ENCODE data around the gene FAM120AOS. TPM values are rescaled to one million over a fixed set of nuclear protein-coding genes. Genes with fewer than 3 reads are reported as not detected.

The FAM120AOS gene
- total RNA-seq, 1 experiment from 2014 or later = 36.0 TPM

- CTCF ChIA-PET = interaction anchor here (0.7 kb wide), 1 partner anchor 18 kb away, joined by 17 read pairs; no protein-coding TSS in a partner anchor
- Histone ChIP-seq H3K4me1 (ENCODE audit: control insufficient read depth, insufficient read depth, low read length) (no peaks in the 10 kb centered on the region), H3K9me3 (ENCODE audit: control insufficient read depth, insufficient read depth, low read depth, low read length) (no peaks in the 10 kb centered on the region), H3K36me3 (ENCODE audit: control insufficient read depth, insufficient read depth, low read length) (no peaks in the 10 kb centered on the region; the same call in 1 of the 2 replicates), H3K4me3 (ENCODE audit: low read depth in 2 of 2, low read length in 2 of 2) (no peak overlapping the region), H3K27me3 (ENCODE audit: control insufficient read depth, insufficient read depth, low read length) (no peaks in the 10 kb centered on the region), H3K27ac (ENCODE audit: low read length) (no peak overlapping the region)
- TF ChIP-seq CTCF (IDR thresholded peaks at IDR 0.05) (no peak), SIN3A (IDR thresholded peaks at IDR 0.05; ENCODE audit: borderline replicate concordance, insufficient read depth, low read depth, low read length) (no peak), POLR2AphosphoS5 (IDR thresholded peaks at IDR 0.05; ENCODE audit: low read depth, low read length) (no peak), TCF7L2 (IDR thresholded peaks at IDR 0.05; ENCODE audit: low read depth, low read length) (no peak)
- TF ChIP-seq, protein P1, sequence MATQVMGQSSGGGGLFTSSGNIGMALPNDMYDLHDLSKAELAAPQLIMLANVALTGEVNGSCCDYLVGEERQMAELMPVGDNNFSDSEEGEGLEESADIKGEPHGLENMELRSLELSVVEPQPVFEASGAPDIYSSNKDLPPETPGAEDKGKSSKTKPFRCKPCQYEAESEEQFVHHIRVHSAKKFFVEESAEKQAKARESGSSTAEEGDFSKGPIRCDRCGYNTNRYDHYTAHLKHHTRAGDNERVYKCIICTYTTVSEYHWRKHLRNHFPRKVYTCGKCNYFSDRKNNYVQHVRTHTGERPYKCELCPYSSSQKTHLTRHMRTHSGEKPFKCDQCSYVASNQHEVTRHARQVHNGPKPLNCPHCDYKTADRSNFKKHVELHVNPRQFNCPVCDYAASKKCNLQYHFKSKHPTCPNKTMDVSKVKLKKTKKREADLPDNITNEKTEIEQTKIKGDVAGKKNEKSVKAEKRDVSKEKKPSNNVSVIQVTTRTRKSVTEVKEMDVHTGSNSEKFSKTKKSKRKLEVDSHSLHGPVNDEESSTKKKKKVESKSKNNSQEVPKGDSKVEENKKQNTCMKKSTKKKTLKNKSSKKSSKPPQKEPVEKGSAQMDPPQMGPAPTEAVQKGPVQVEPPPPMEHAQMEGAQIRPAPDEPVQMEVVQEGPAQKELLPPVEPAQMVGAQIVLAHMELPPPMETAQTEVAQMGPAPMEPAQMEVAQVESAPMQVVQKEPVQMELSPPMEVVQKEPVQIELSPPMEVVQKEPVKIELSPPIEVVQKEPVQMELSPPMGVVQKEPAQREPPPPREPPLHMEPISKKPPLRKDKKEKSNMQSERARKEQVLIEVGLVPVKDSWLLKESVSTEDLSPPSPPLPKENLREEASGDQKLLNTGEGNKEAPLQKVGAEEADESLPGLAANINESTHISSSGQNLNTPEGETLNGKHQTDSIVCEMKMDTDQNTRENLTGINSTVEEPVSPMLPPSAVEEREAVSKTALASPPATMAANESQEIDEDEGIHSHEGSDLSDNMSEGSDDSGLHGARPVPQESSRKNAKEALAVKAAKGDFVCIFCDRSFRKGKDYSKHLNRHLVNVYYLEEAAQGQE (IDR thresholded peaks at IDR 0.05; ENCODE audit: insufficient read depth in 1 of 2, low read depth in 2 of 2, low read length in 1 of 2) = no peak
- no peak for DNase-seq (ENCODE audit: low read depth, low spot score)
- in situ Hi-C loops (cut with HindIII; ENCODE audit: low pct_unique_long_range_greater_than_20kb, low sequenced_read_pairs) (no loop called here), intact Hi-C loops (cut with micrococcal nuclease; ENCODE audit: unreplicated experiment) (no loop called here)
- no peak for ATAC-seq
- POLR2A ChIA-PET = no interaction called here
- BruUV-seq (replicated peaks) = TSS peak; percentile 47
These were observed 38.3 kb upstream of the FAM120AOS start for GRCh38 chr9:93491593-93492232.

GRCh38 chr9:93488244-93488643 lies 34.9 kb upstream of the FAM120AOS start:
- intact Hi-C loops (cut with micrococcal nuclease; ENCODE audit: unreplicated experiment) (no loop called here), in situ Hi-C loops (cut with HindIII; ENCODE audit: low pct_unique_long_range_greater_than_20kb, low sequenced_read_pairs) (no loop called here)
- POLR2A ChIA-PET = no interaction called here
- no peaks in the 10 kb centered on the region for H3K27me3 ChIP-seq (ENCODE audit: control insufficient read depth, insufficient read depth, low read length)
- H3K4me1 ChIP-seq (ENCODE audit: control insufficient read depth, insufficient read depth, low read length) = no peaks in the 10 kb centered on the region
- no TSS peak for BruUV-seq (replicated peaks)
- H3K4me3 ChIP-seq (ENCODE audit: low read depth in 2 of 2, low read length in 2 of 2) = no peak overlapping the region
- no peaks in the 10 kb centered on the region for H3K9me3 ChIP-seq (ENCODE audit: control insufficient read depth, insufficient read depth, low read depth, low read length)
- ATAC-seq = no peak
- CTCF ChIA-PET = no interaction called here
- H3K27ac ChIP-seq (ENCODE audit: low read length) = no peak overlapping the region
- DNase-seq (ENCODE audit: low read depth, low spot score) = no peak
- H3K36me3 ChIP-seq (ENCODE audit: control insufficient read depth, insufficient read depth, low read length) = no peaks in the 10 kb centered on the region
- TF ChIP-seq, protein P1 (IDR thresholded peaks at IDR 0.05; ENCODE audit: insufficient read depth in 1 of 2, low read depth in 2 of 2, low read length in 1 of 2) = no peak
- TF ChIP-seq SIN3A (IDR thresholded peaks at IDR 0.05; ENCODE audit: borderline replicate concordance, insufficient read depth, low read depth, low read length) (no peak), POLR2AphosphoS5 (IDR thresholded peaks at IDR 0.05; ENCODE audit: low read depth, low read length) (no peak), TCF7L2 (IDR thresholded peaks at IDR 0.05; ENCODE audit: low read depth, low read length) (no peak), CTCF (IDR thresholded peaks at IDR 0.05) (no peak)
